GM18499 (cell line): ENCODE results near the gene ARV1.
A peak's percentile ranks its signal among the peaks of the same experiment; 100 is the strongest.

Experiments
- ATAC-seq: cut with Tn5 transposase; IDR thresholded peaks from one replicate; pipeline ENCODE4 v1.9.1; 2021; ENCODE audit warnings: moderate number of reproducible peaks; ENCODE audit not compliant: insufficient read depth, unreplicated experiment

Gene ARV1

DNA sequence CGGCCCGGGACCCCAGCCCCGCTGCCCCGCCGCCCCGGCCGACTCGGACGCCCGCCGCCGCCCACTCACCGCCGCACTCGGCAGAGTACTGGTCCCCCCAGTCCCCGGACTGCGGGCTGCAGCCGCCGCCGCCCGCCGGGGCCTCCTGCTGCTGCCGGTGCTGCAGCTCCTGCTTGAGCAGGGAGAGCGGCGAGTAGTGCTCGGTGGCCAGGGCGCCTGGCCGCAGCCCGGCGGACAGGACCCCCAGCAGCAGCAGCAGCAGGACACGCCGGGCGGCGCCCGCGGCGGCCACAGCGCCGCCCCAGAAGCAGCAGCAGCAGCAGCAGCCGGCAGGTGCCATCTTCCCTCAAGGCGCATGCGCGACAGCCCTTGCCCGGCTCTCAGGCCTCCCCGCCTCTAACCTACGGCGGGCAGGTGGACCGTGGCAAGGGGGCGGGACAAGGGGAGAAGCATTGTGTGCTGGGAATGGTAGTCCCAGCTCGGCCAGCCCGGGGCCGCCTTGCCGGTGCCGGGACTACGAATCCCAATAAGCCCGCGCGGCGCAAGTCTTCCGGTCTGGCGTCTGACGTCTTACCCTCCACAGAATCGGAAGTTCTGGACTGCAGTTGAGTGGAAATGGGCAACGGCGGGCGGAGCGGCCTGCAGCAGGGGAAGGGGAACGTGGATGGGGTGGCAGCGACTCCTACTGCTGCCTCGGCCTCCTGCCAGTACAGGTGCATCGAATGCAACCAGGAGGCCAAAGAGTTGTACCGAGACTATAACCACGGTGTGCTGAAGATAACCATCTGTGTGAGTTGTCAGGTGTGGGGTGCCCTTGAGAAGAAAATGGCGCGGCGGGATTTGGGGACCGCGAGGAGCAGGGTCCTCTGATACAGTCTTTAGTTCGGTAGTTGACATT is at the start of gene ARV1, which contains the start of gene TTC13:
Gene ARV1, plus strand, starts transcription at position 604 of the 898 bp plus-strand sequence. Its CDS starts 12 bp downstream, at position 616.
Gene TTC13, minus strand, starts transcription at position 371 of the 898 bp plus-strand sequence. Its CDS starts 31 bp downstream, at position 340.
- peak; percentile 76 for ATAC-seq

- no peak for ATAC-seq
Observed at GRCh38 chr1:230930986-230931385, 47.9 kb upstream of the ARV1 start.

GRCh38 chr1:230935852-230936251 is 43.0 kb upstream of the ARV1 start:
- ATAC-seq: no peak

DNA sequence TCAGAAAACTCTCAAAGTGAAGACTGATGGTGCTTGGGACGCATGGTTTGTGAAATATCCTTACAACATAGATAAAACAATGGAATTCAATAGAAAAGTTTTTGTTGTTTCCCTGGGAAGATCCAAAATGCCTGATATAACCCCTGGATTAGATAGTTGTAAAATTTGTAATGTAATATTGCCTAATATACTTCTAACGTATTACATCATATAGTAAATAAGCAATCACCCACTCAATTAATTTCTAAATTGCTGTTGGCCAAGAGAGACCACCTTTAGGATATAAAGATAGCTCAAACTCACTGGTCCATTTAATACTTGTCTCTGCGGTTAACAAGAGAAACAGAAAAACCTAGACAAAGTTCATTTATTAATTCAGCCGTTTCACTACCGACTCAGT is 42.4 kb upstream of the ARV1 start:
- ATAC-seq: no peak

DNA sequence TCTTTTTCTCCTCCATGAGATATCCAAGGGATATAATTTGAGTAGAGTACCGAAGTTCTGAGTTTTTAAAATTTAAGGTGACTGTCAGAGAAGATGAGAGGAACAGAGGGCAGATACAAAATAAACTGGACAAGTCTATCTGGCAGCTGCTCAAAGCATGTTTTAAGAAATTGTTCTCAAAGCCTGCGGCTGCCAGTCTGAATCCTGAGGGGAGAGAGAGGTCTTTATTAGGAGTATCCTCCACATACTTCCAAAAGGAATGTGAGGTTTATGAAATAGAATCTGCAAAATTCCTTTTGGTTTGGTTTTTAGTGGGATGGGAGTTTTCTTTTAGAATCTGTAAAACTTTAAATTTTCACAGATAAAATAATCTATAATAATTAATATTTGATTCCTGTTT is 41.5 kb upstream of the ARV1 start:
- ATAC-seq: no peak

GRCh38 chr1:230938924-230939368 is 39.9 kb upstream of the ARV1 start:
- no peak for ATAC-seq

DNA sequence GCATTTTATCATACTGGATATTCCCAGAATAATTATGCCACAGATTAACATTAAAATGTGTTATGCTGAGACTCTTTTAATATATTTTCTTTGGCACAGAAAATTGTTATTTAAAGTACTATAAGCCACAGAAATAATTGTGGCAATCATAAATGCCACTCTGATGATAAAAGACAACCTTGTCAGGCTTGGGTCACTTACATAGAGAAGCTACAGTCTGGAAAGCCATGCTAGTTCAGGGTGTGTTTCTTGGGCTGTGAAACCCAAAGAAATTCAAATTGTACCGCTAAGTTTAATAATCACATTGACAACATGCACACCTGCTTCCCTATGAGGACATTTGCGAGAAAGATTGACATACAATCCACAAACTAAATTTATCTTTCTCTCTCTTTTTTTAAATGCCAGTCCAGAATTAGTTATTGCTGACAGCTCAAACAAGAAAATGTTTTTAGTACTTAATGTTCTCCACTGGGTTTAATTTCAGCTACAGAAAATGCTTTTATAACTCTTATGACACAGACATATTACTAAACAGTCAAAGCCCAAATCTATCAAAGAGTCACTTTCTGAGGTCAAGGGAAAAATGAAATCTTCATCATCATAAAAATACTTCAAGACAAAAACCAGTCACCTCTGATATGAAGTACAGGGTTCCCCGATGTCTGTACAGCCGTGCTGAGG is 38.9 kb upstream of the ARV1 start:
- ATAC-seq: no peak

GRCh38 chr1:230940848-230941247 is 38.0 kb upstream of the ARV1 start:
- no peak for ATAC-seq

- ATAC-seq: no peak
Observed at GRCh38 chr1:230943048-230943593, 35.8 kb upstream of the ARV1 start.

DNA sequence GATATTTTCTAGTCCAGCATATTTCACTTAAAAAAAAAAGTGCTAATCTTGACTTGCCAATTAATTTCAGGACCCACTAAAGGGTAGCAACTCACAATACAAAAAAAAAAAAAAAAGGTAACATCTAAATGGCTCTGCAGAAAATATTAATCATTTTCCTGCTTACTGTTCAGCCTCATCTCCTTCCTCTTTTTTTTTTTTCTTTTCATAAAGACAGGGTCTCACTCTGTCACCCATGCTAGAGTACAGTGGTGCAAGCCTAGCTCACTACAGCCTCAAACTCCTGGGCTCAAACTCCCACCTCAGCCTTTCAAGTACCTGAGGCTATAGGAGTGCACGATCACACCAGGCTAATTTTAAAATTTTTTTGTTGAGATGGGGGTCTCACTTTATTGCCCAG is 30.6 kb upstream of the ARV1 start:
- no peak for ATAC-seq

DNA sequence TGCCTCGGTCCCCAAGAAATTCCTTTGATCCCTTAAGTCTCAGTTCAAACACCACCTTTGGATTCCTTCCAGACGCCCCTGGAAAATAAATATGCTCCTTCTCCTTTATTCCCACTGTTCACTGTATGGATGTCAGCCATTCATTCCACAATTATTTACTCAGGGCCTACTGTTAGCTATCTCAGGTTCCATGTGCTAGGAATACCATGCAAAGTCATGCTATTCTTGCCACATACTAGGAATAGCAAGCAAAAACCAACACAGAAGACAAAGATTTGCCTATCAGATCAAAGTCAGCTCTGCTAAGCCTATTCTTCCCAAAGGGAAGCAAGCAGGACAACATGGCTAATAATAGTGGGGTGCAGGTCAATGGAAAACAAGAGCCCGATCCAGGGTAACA is 30.0 kb upstream of the ARV1 start:
- no peak for ATAC-seq

DNA sequence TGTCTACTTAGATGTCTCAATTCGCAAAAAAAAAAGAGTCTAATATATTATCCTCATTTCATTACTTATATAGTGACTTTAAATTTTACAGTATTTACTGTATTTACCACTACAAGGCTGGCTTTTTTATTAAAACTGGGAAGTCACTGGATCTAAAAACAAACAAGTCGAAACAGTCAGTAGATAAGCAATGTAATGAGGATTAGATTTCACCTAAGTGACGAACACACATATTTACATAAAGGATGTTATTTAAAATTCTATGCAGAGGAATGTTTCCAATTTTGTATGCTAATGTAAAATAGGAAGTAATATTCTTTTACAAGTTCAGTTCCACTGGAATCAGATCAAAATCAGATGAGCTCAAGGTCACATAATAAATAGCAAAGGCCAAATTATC is 28.5 kb upstream of the ARV1 start:
- ATAC-seq: no peak

DNA sequence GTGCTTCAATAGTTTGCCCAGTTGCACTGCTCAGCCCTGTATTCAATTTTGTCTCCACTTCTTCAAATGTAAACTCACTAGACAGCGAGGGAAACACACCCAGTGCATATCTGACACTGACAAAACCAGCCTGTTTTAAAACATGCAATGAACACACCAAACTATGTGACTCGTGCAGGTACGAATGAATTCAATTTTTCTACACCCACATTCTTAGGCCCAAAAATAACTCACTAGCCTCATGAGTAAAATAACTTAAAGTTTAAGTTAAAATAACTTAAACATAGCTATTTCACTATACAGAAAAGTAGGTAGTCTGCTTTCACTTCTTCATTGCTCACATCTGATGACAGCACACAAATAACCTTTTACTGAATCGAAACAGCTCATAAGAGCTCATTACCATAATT is 21.3 kb upstream of the ARV1 start:
- ATAC-seq: peak; percentile 62

- no peak for ATAC-seq
Observed at GRCh38 chr1:230958370-230958769, 20.5 kb upstream of the ARV1 start.

GRCh38 chr1:230964896-230965295 is 14.0 kb upstream of the ARV1 start:
- no peak for ATAC-seq

DNA sequence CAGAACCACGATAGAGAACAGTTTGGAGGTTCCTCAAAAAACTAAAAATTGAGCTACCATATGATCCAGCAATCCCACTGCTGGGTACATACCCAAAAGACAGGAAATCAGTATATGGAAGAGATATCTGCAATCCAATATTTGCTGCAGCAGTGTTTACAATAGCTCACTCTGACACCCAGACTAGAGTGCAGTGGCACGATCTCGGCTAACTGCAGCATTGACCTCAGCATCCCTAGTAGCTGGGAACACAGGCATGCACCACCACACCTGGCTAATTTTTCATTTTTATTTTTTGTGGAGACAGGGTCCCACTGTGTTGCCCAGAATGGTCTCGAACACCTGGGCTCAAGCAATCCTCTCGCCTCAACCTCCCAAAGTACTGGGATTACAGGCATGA is 13.4 kb upstream of the ARV1 start:
- ATAC-seq: no peak

DNA sequence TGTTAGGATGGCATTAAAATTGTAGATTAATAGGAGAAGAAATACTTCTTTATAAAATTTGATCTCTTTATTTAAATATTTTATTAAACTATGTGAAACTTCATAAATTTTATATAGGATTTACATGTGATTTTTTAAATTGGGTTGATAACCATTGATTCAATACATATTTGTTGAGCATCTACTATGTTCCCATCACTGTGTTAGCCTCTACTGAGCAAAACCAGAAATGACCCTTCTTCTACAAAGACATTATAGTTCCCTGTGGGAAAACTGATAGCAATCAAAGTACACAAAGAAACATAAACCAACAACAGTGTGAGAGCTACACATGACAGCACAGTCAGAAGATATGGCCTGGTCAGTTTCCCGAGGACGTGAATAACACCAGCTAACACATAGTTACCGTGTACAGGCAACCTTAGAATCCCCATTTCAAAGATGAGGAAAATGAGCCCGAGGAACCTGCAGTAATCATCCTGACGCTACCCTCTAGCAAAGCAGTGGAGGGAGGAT is 12.5 kb upstream of the ARV1 start:
- no peak for ATAC-seq

DNA sequence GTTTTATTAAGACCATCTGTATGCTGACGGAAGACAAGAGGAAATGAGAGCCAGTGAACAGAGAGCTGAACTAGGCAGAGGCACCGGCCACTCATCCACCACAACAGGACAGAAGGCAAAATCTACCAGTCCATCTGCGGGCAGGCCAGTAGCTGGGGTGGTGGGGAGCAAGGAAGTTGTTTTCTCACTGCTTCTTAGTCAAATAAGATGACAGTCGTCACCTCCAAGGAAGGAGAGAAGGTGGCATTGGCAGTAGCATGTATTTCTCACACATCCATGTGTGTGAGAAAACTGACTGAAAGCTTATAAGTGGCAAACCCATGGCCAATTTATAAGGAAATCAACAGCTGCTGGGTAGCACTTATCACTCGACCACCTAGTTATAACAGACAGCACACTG is 8.5 kb upstream of the ARV1 start:
- ATAC-seq: no peak

DNA sequence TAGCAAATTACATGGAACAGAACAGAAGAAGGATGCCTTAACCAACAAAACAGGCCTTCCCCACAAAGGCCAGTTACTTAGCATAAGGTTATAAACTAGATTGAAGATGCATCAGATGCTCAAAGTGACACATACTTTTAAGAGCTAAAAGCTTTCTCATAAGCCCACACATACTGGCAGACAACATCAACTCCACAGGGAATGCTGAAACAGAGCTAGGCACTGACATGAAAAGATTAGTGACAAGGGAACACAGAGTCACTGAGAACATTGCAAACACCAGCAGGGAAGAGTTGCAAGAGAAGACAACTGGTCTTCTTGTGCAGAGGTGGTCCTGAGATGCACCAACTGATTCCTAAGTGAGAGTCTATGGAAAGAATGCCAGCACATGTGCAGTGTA is 7.1 kb upstream of the ARV1 start:
- ATAC-seq: no peak

DNA sequence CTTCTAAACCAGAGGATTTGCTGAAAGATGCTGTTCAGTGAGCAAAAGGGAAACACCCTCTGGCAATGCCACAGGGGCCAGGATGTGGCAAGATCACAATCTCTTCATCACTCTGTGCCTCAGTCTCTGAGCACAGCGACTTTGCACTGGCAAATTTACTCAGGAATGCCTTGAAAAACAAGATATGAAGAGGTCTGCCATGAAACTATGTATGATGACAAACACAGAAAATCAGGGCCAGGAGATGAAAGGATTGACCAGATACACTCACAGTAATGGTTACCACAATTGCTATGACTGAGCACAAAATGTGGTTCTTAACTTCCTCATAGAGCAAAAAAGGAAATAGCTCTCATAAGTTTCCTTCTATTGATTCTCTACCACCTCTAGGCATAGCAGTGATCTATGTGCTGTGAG is 6.0 kb upstream of the ARV1 start:
- peak; percentile 86 for ATAC-seq

- no peak for ATAC-seq
Observed at GRCh38 chr1:230975636-230976035, 3.3 kb upstream of the ARV1 start.
